HG03457 (cell line): Measurements from ENCODE around the gene MAP3K20.
"Not testable (repeated sequence)": the region's sequence is repeated elsewhere in the genome, so short reads cannot be mapped to it uniquely, and the experiment has no call there.

Experiments used
- ATAC-seq: cut with Tn5 transposase; IDR thresholded peaks from one replicate; pipeline ENCODE4 v1.9.1; 2021; ENCODE audit warnings: moderate number of reproducible peaks; ENCODE audit not compliant: unreplicated experiment

Gene MAP3K20

GRCh38 chr2:173119069-173119807 lies 43.6 kb downstream of the MAP3K20 start:
- ATAC-seq: no peak

- ATAC-seq: no peak
Observed at GRCh38 chr2:173119944-173120343, 44.3 kb downstream of the MAP3K20 start.

GRCh38 chr2:173122936-173123335 lies 47.3 kb downstream of the MAP3K20 start:
- ATAC-seq: no peak

GRCh38 chr2:173124441-173124840 lies 48.8 kb downstream of the MAP3K20 start:
- no peak for ATAC-seq

- no peak for ATAC-seq
Observed at GRCh38 chr2:173126819-173127218, 51.2 kb downstream of the MAP3K20 start.

GRCh38 chr2:173128132-173128531 lies 52.5 kb downstream of the MAP3K20 start:
- ATAC-seq: not testable (repeated sequence)

- no peak for ATAC-seq
Observed at GRCh38 chr2:173130496-173131465, 55.1 kb downstream of the MAP3K20 start.

GRCh38 chr2:173132531-173132930 lies 56.9 kb downstream of the MAP3K20 start:
- ATAC-seq: no peak

- no peak for ATAC-seq
Observed at GRCh38 chr2:173134703-173135102, 59.1 kb downstream of the MAP3K20 start.

- no peak for ATAC-seq
Observed at GRCh38 chr2:173136067-173136466, 60.4 kb downstream of the MAP3K20 start.

- no peak for ATAC-seq
Observed at GRCh38 chr2:173136599-173136998, 61.0 kb downstream of the MAP3K20 start.

GRCh38 chr2:173137610-173138009 lies 62.0 kb downstream of the MAP3K20 start:
- ATAC-seq: no peak

GRCh38 chr2:173138962-173139361 lies 63.3 kb downstream of the MAP3K20 start:
- no peak for ATAC-seq

- ATAC-seq: no peak
Observed at GRCh38 chr2:173141666-173142065, 66.0 kb downstream of the MAP3K20 start.

- ATAC-seq: no peak
Observed at GRCh38 chr2:173145454-173145853, 69.8 kb downstream of the MAP3K20 start.

GRCh38 chr2:173146590-173146989 lies 70.9 kb downstream of the MAP3K20 start:
- no peak for ATAC-seq

GRCh38 chr2:173148520-173148919 lies 72.9 kb downstream of the MAP3K20 start:
- no peak for ATAC-seq

- ATAC-seq: peak; percentile 50
Observed at GRCh38 chr2:173149491-173149890, 73.8 kb downstream of the MAP3K20 start.

GRCh38 chr2:173150087-173150486 lies 74.4 kb downstream of the MAP3K20 start:
- ATAC-seq: no peak

- ATAC-seq: no peak
Observed at GRCh38 chr2:173150963-173151362, 75.3 kb downstream of the MAP3K20 start.

GRCh38 chr2:173151671-173152401 lies 76.2 kb downstream of the MAP3K20 start:
- no peak for ATAC-seq
